ENCODE measurements around the gene CCDC134.

Gene CCDC134

GRCh38 chr22:41801147-41801819 is 804 bp downstream of the CCDC134 start (continued):
- TF ChIP-seq HIC1 (tag by site-specific recombination; IDR thresholded peaks at IDR 0.05) = no peak

- Histone ChIP-seq H3K4me3 (ENCODE audit: low read depth, low read length) (peak overlapping the region; percentile 75), H3K27ac (ENCODE audit: extremely low read depth, low read depth, low read length) (no peak overlapping the region), H3K36me3 (ENCODE audit: control insufficient read depth in 2 of 2, insufficient read depth in 1 of 2, low read length in 2 of 2) (no peaks in the 10 kb centered on the region; a peak in 1 of 3 replicates), H3K9me3 (ENCODE audit: control insufficient read depth, insufficient read depth, low read depth, low read length) (no peaks in the 10 kb centered on the region), H3K4me1 (ENCODE audit: control insufficient read depth, insufficient read depth, low read length) (no peaks in the 10 kb centered on the region; the same call in 1 of the 2 replicates)
- TF ChIP-seq ZNF501 (tag by site-specific recombination; IDR thresholded peaks at IDR 0.05) (no peak), ZNF549 (tag by site-specific recombination; IDR thresholded peaks at IDR 0.05) (no peak), GLI2 (tag by site-specific recombination; IDR thresholded peaks at IDR 0.05; ENCODE audit: borderline replicate concordance, low read depth) (no peak), ZNF585B (tag by site-specific recombination; IDR thresholded peaks at IDR 0.05) (no peak), PRDM1 (tag by site-specific recombination; IDR thresholded peaks at IDR 0.05) (no peak), SETDB1 (IDR thresholded peaks at IDR 0.05; ENCODE audit: insufficient read length, low read length) (no peak), YY2 (tag by site-specific recombination; IDR thresholded peaks at IDR 0.05) (no peak), ZNF214 (tag by site-specific recombination; IDR thresholded peaks at IDR 0.05; ENCODE audit: borderline replicate concordance) (no peak)
- POLR2A ChIA-PET = interaction anchor here (1.9 to 2.9 kb wide), 4 partner anchors 25 to 181 kb away, joined by 7 to 35 read pairs (median 10); partner anchors contain the start of genes CENPM, DESI1, SREBF2 and XRCC6
- CTCF ChIA-PET = interaction anchor here (1.4 to 3.1 kb wide), 3 partner anchors 35 to 104 kb away, joined by 3 to 44 read pairs (median 10); partner anchors contain the start of gene MEI1
Observed at GRCh38 chr22:41801886-41802285, 1.4 kb downstream of the CCDC134 start.

GRCh38 chr22:41805639-41806038 is 5.2 kb downstream of the CCDC134 start:
- ChIA-PET POLR2A (no interaction called here), CTCF (interaction anchor here (0.8 to 2.3 kb wide), 4 partner anchors 43 to 216 kb away, joined by 3 to 13 read pairs (median 3); partner anchors contain the start of gene PMM1)
- Histone ChIP-seq H3K36me3 (ENCODE audit: control insufficient read depth in 2 of 2, insufficient read depth in 1 of 2, low read length in 2 of 2) (peaks cover 0 to 19% of the 10 kb centered on the region in 2 experiments), H3K4me3 (ENCODE audit: low read depth, low read length) (no peak overlapping the region), H3K27ac (ENCODE audit: extremely low read depth, low read depth, low read length) (no peak overlapping the region), H3K9me3 (ENCODE audit: control insufficient read depth, insufficient read depth, low read depth, low read length) (no peaks in the 10 kb centered on the region), H3K4me1 (ENCODE audit: control insufficient read depth, insufficient read depth, low read length) (no peaks in the 10 kb centered on the region; the same call in 1 of the 2 replicates)
- TF ChIP-seq PRDM10 (tag by site-specific recombination; IDR thresholded peaks at IDR 0.05) (no peak), ZNF138 (tag by site-specific recombination; IDR thresholded peaks at IDR 0.05; ENCODE audit: borderline replicate concordance) (no peak), ZNF623 (tag by site-specific recombination; IDR thresholded peaks at IDR 0.05) (no peak), ZNF501 (tag by site-specific recombination; IDR thresholded peaks at IDR 0.05) (no peak), ZNF76 (tag by site-specific recombination; IDR thresholded peaks at IDR 0.05; ENCODE audit: borderline replicate concordance, low read depth) (no peak), ATF2 (tag by site-specific recombination; IDR thresholded peaks at IDR 0.05; ENCODE audit: low read depth) (no peak), ZNF112 (tag by site-specific recombination; IDR thresholded peaks at IDR 0.05) (no peak)

All from HEK293 (cell line).